Measurements from ENCODE around the gene DNAAF5.

Gene DNAAF5

GRCh38 chr7:770741-771166, 44.3 kb downstream of the DNAAF5 start:
- DNase-seq: no peak

- no peak for DNase-seq
Measured at GRCh38 chr7:771234-772004, 44.9 kb downstream of the DNAAF5 start.

- no peak for DNase-seq
Measured at GRCh38 chr7:772005-772294, 45.5 kb downstream of the DNAAF5 start.

- no peak for DNase-seq
Measured at GRCh38 chr7:772392-772791, 45.9 kb downstream of the DNAAF5 start.

GRCh38 chr7:772861-773621, 46.5 kb downstream of the DNAAF5 start:
- DNase-seq: no peak

- no peak for DNase-seq
Measured at GRCh38 chr7:773622-773915, 47.1 kb downstream of the DNAAF5 start.

GRCh38 chr7:774161-775109, 47.9 kb downstream of the DNAAF5 start:
- peak; percentile 45 for DNase-seq

- no peak for DNase-seq
Measured at GRCh38 chr7:776381-776780, 49.9 kb downstream of the DNAAF5 start.

- no peak for DNase-seq
Measured at GRCh38 chr7:776992-777727, 50.7 kb downstream of the DNAAF5 start.

- no peak for DNase-seq
Measured at GRCh38 chr7:777728-778078, 51.2 kb downstream of the DNAAF5 start.

- DNase-seq: no peak
Measured at GRCh38 chr7:778271-778967, 51.9 kb downstream of the DNAAF5 start.

- DNase-seq: no peak
Measured at GRCh38 chr7:778968-779451, 52.5 kb downstream of the DNAAF5 start.

- DNase-seq: no peak
Measured at GRCh38 chr7:779480-779879, 53.0 kb downstream of the DNAAF5 start.

- no peak for DNase-seq
Measured at GRCh38 chr7:780081-780480, 53.6 kb downstream of the DNAAF5 start.

GRCh38 chr7:780516-780915, 54.0 kb downstream of the DNAAF5 start:
- no peak for DNase-seq

GRCh38 chr7:781186-781849, 54.8 kb downstream of the DNAAF5 start:
- no peak for DNase-seq

- no peak for DNase-seq
Measured at GRCh38 chr7:781936-782529, 55.5 kb downstream of the DNAAF5 start.

GRCh38 chr7:782718-783449, 56.4 kb downstream of the DNAAF5 start:
- no peak for DNase-seq

GRCh38 chr7:783556-784490, 57.3 kb downstream of the DNAAF5 start:
- no peak for DNase-seq

Measured in CD4-positive, alpha-beta T cell treated with Interleukin-15 for 1 hour (primary cell).